Testis (tissue), 2 donors: ENCODE results near the gene ZBTB17.

Source experiments
- CTCF ChIP-seq, 3 experiments: fragments of 450-650 bp in 2 of 3; fragments of 200-600 bp in 1 of 3; sonication (generic) in 1 of 3; IDR thresholded peaks; one replicate each; pipeline ENCODE4 v1.5.1; 2016 to 2019; ENCODE audit warnings: antibody characterized with exemption in 3 of 3, mild to moderate bottlenecking in 2 of 3, moderate library complexity in 1 of 3
- POLR2A ChIP-seq: fragments of 450-650 bp; IDR thresholded peaks from one replicate; pipeline ENCODE4 v1.6.1; 2017; ENCODE audit warnings: antibody characterized with exemption, mild to moderate bottlenecking, moderate library complexity

DNA sequence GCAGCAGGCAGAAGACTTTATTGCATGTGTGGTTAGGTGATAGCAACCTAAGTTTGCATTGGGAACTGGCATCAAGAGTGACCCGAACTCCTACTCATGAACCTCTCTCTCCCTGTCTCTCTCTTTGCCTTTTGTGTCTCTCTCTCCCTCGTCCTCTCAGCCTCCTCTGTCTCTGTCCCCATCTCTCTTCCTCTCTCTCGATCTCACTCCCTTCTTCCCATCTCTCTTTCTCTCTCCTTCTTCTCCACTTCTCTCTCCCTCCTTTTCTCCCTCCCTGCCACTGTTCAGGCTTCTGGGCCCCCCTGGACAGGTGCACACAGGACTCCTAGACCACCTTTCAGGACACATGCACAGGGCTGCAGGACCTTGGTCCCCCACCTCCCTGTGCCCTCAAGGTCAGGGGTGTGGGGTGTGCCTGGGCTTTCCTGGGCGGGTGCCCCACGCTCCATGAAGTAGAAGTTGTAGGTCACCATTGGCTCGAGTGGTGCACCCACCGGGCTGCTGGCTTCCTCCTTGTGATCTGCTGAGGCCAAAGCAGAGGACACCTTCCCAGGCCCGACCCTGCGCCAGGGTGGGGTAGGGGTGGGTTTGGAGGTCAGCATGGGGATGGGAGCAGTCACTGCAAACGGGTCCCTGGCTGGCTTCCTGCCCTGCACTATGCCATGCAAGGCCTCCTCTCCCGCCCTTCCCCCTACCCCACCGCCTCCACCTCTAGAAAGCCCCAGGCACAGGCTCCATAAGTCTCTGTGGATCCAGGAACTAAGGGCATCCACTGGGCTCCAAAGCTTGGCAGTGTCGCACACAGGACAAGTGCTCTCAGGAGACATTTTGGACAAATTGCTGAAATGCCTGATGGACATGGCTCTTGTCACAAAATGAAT lies 13.2 kb upstream of the ZBTB17 start:
- no peak for TF ChIP-seq CTCF (IDR thresholded peaks at IDR 0.05)
- no peak for TF ChIP-seq POLR2A
